HG03565 (cell line): ENCODE results near the gene DENND2C.

Experiments
- ATAC-seq: cut with Tn5 transposase; IDR thresholded peaks from one replicate; pipeline ENCODE4 v1.9.1; 2021; ENCODE audit warnings: mild to moderate bottlenecking, moderate library complexity; ENCODE audit not compliant: unreplicated experiment

The DENND2C gene

DNA sequence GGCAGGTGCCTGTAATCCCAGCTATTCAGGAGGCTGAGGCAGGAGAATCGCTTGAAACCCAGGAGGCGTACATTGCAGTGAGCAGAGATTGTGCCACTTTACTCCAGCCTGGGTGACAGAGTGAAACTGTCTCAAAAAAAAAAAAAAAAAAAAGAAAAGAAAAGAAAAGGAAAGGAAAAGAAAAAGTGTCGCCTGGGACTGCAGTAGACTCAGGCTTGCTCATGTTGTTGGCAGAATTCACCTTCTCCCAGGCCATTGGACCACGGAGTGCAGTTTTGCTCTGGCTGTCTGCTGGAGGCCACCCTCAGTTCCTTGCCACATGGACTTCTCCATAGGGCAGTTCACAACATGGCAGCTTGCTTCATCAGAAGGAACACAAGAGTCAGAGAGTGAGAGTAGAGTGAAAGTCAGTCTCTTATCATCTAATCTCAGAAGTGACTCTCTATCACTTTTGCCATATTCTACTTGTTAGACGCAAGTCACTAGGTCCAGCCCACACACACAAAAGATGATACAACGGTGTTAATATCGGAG lies 117.7 kb downstream of the DENND2C start:
- no peak for ATAC-seq

DNA sequence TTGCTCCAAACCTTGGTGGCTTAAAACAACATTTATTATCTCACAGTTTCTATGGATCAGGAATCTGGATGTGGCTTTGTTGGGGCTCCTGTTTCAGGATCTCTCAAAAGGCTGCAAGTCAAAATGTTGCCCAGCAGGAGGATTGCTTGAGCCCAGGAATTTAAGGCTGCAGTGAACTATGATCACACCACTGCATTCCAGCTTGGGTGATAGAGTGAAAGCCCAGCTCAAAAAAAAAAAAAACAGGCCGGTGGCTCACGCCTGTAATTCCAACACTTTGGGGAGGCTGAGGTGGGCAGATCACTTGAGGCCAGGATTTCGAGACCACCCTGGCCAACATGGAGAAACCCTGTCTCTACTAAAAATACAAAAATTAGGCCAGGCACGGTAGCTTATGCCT lies 118.4 kb downstream of the DENND2C start:
- ATAC-seq: no peak

DNA sequence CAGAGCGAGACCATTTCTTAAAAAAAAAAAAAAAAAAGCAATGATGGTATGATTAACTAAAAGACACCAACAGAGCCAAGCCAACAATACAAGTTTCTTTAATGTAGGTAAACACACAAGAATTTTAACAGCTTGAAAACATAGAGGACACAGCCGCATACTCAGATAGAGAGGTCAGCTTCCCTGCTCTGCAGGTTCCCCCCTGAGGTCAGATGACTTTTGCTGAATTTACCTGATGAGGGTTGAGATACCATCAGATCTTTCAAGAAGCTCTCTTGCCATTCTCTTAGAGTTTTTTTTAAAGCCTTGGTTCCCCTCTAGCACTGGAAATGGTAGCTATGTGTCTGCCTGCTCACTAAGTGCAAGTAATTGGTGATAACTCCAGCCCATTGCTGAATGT lies 119.5 kb downstream of the DENND2C start:
- no peak for ATAC-seq

DNA sequence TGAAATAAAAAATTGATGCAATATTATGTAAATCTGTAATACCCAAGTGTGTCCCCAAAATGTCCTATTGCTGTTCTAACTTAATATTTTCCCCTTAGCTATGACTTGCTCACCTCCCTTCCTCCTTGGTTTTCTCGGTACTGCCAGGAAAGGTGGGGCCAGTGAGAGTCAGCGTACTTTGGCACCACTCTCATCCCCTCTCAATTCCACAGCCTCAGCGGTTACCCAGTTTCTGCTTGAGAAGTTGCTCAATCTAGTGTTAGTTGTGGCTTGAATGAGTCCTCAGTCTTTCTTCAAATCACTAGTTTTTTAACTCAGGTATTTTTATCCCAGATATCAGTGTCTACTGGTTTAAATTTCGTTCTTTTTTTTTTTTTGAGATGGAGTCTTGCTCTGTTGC lies 120.7 kb downstream of the DENND2C start:
- no peak for ATAC-seq

DNA sequence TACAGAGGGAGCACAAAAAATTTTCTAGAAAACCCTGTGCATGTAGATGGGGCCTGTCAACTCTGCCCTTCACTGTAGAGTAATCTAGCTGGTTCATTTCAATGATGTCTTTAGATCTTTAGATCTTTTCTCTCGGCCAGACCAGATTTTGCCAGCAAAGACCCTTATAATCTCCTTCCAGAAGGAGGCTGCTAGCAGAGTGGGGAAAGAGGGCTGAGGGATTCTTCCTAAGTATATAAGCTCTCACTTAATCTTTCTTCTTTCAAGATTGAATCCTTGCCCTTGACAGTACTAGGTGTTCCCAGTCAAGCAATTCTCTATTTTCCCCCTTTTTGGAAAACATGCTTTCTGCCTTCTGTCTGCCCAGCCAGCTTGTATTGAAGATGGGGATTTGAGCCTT lies 122.8 kb downstream of the DENND2C start:
- ATAC-seq: no peak

DNA sequence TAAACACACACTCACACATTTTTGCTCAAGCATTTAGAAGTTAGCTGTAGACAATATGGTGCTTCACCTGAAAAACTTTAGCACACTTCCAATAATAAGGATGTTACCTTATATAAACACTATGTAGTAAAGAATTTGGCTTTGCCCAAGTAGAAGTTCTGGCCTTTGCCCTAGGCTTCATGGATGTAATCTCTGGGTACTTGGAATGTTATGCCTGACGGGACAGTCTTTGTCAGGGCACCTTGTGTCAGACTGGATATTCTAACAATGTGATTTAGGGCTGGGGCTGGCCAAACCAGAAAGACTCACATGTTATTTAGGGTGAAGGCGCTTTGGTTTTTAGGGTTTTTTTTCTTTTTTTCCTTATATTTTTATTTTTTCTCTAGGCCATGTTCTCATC lies 124.1 kb downstream of the DENND2C start:
- ATAC-seq: no peak

DNA sequence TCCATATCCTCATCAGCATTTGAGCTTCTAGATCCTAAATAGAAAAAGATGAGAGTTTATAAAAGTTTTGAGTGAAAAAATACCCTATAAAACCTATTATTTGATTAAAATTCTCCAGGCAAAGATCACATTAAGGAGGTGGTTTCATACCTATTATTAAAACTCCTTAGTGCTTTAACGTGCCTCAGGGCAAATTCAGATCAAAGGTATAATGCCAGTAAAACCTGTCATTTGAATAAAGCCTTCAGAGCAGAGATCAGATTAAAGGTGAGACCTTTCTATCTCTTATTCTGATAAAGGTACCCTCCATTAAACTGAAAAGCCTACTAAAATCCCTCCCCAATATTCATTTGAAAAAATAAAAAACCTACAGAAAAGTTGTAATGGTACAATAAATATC lies 124.5 kb downstream of the DENND2C start:
- no peak for ATAC-seq

DNA sequence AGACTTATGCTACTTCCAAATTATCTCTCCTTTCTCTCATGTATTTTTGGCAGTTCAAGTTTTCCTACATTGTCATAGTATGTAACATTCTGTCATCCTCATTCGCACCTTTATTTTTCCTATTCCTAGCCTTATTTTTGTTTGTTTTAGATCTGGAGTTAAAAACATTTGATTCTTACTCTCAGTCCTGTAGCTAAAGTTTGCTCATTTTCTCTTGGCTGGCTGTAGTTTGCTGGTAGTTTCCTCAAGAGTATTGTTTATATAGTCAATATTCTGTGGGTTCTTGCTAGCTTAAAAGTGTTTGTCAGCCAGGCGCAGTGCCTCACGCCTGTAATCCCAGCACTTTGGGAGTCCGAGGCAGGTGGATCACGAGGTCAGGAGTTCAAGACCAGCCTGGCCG lies 129.0 kb downstream of the DENND2C start:
- no peak for ATAC-seq

DNA sequence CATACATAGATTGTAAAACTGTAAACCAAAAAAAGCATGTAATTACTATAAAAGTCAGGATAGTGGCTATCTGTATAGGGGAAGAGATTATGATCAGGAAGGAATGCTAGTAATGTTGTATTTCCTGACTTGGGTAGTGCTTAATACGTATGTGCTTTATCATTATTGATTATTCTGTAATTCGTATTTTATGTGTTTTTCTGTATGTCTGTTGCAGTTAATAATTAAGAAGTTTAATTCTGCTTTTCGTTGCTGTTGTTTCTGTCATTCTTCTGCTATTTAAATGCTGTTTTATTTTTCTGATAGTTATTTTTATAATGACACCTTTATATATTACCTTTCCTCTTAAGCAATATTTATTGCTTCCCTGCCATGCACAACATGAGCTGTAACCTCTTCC lies 129.6 kb downstream of the DENND2C start:
- no peak for ATAC-seq

DNA sequence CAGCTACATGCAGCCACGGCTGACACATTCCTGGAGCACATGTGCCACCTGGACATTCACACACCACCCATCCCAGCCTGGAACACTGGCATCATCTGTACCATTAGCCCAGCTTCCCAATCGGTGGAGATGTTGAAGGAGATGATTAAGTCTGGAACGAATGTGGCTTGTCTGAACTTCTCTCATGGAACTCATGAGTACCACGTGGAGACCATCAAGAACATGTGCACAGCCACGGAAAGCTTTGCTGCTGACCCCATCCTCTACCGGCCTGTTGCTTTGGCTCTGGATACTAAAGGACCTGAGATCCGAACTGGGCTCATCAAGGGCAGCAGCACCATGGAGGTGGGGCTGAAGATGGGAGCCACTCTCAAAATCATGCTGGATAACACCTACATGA lies 133.8 kb downstream of the DENND2C start:
- no peak for ATAC-seq

DNA sequence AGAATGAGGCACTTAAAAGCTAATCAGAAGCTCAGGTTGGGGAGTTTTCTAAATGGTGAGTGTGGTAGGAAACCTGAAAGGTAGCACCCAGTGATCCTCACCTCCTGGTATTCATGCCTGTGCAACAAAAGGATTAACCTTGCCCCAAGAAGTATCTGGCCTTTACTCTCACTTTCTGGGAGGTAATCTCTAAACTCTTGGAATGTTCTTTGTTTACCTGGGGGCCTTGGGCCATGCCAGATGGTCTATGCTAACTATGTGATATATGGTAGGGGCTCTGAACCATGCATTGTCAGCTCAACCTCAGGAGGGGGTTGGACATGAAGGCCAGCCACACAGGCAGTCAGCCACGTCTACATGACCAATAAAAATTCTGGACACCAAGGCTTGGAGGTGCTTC lies 134.4 kb downstream of the DENND2C start:
- no peak for ATAC-seq
